DMS53 treated with DMSO at 0.1 percent for 48 hours (cell line): ENCODE results near the gene PHOX2A.

ENCODE experiments used
- DNase-seq: peaks from one replicate; lab custom pipeline; 2025; ENCODE audit not compliant: unreplicated experiment; lab: John Stamatoyannopoulos, UW

Gene PHOX2A

DNA sequence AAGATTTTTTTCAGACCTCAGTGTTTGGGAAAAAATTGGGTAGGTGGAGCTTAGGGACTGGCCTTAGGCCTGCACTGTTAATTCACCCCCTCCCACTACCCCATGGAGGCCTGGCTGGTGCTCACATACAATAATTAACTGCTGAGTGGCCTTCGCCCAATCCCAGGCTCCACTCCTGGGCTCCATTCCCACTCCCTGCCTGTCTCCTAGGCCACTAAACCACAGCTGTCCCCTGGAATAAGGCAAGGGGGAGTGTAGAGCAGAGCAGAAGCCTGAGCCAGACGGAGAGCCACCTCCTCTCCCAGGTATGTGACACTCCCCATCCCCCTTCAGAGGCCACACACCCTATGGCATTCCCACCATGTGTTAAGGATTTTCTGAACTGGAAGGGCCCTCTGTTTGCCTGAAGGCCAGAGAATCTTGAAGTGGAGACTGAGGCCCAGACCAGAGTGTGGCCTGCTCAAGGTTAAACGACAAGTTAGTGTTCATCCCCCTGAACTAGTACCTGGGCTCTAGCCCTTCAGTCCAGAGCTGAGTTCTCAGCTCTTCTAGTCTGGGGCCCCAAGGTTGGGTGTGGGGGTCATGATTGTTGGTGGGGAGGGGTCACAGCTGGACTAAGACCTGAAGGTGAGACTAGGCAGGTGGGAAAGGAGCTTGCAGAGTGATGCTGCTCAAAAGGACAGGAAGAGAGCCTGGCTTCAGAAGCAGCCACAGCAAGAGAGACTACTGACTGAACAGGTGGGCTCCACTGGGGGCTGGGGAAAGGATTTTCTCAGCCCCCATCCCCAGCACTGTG is 54.3 kb downstream of the PHOX2A start:
- DNase-seq: no peak
